Liver (tissue), 9 donors: Measurements from ENCODE around the gene RGS12. TPM values are rescaled to one million over a fixed set of nuclear protein-coding genes. Genes with fewer than 3 reads are reported as not detected.
A peak's percentile ranks its signal among the peaks of the same experiment; 100 is the strongest.

ENCODE experiments used
- DNase-seq: peaks from one replicate; pipeline ENCODE4 v3.0.0-alpha.2; 2017; ENCODE audit warnings: low spot score
- H3K27ac ChIP-seq, 2 donors: one replicate each; pipeline ENCODE4 v1.7.0; 2013; ENCODE audit warnings: inconsistent platforms in 2 of 2, low read length in 2 of 2, control low read depth in 1 of 2, low read depth in 1 of 2, mild to moderate bottlenecking in 1 of 2
- H3K27me3 ChIP-seq, 4 donors: one replicate each; pipeline versions ENCODE4 v1.6.1 to v1.7.0; 2013; ENCODE audit warnings: low read length in 3 of 4, inconsistent platforms in 1 of 4, mild to moderate bottlenecking in 1 of 4, moderate library complexity in 1 of 4; ENCODE audit not compliant: control insufficient read depth in 4 of 4, insufficient read depth in 4 of 4
- H3K36me3 ChIP-seq, 4 donors: one replicate each; pipeline versions ENCODE4 v1.6.1 to v1.7.0; 2013; ENCODE audit warnings: low read length in 3 of 4, mild to moderate bottlenecking in 3 of 4, low read depth in 1 of 4, moderate library complexity in 1 of 4; ENCODE audit not compliant: control insufficient read depth in 4 of 4, insufficient read depth in 3 of 4
- H3K4me1 ChIP-seq, 4 donors: one replicate each; pipeline versions ENCODE4 v1.6.1 to v1.7.0; 2013; ENCODE audit warnings: low read length in 3 of 4, mild to moderate bottlenecking in 3 of 4, moderate library complexity in 1 of 4; ENCODE audit not compliant: control insufficient read depth in 4 of 4, insufficient read depth in 4 of 4
- H3K4me3 ChIP-seq, 3 donors: one replicate each; pipeline versions ENCODE4 v1.6.1 to v1.7.0; 2013; ENCODE audit warnings: low read length in 3 of 3, control low read depth in 1 of 3, low read depth in 1 of 3, mild to moderate bottlenecking in 1 of 3
- H3K9ac ChIP-seq, 2 donors: one replicate each; pipeline ENCODE4 v1.7.0; 2013; ENCODE audit warnings: low read length in 2 of 2, mild to moderate bottlenecking in 2 of 2, moderate library complexity in 2 of 2, control low read depth in 1 of 2, low read depth in 1 of 2
- H3K9me3 ChIP-seq, 4 donors: one replicate each; pipeline versions ENCODE4 v1.6.1 to v1.7.0; 2013; ENCODE audit warnings: low read length in 3 of 4; ENCODE audit not compliant: control insufficient read depth in 4 of 4
- CTCF ChIP-seq: fragments of 150-350 bp; IDR thresholded peaks from 2 replicates; pipeline ENCODE4 v1.5.1; 2017; ENCODE audit warnings: improper control_type of control experiment, low read depth, low read length; ENCODE audit not compliant: missing input control
- EGR1 ChIP-seq, 2 donors: IDR thresholded peaks; 2 replicates each; pipeline ENCODE4 v1.6.1; 2016 to 2018; ENCODE audit warnings: antibody characterized with exemption in 2 of 2, low read depth in 2 of 2
- FOXA1 ChIP-seq: IDR thresholded peaks from 2 replicates; pipeline ENCODE4 v1.6.1; 2016; ENCODE audit warnings: antibody characterized with exemption
- FOXA2 ChIP-seq: IDR thresholded peaks from 2 replicates; pipeline ENCODE4 v1.6.1; 2016; ENCODE audit warnings: antibody characterized with exemption
- GABPA ChIP-seq, 2 donors: IDR thresholded peaks in 1 of 2; conservative IDR thresholded peaks in 1 of 2; 2 replicates each; pipeline ENCODE4 v1.6.1; 2016; ENCODE audit warnings: antibody characterized with exemption in 2 of 2, mild to moderate bottlenecking in 1 of 2, moderate library complexity in 1 of 2
- HNF4A ChIP-seq, 2 donors: conservative IDR thresholded peaks; 2 replicates each; pipeline ENCODE4 v1.6.1; 2016; ENCODE audit warnings: antibody characterized with exemption in 2 of 2, mild to moderate bottlenecking in 2 of 2
- HNF4G ChIP-seq: IDR thresholded peaks from 2 replicates; pipeline ENCODE4 v1.6.1; 2016; ENCODE audit warnings: antibody characterized with exemption
- JUND ChIP-seq, 2 donors: IDR thresholded peaks; 2 replicates each; pipeline ENCODE4 v1.6.1; 2016; ENCODE audit warnings: antibody characterized with exemption in 2 of 2
- NR2F2 ChIP-seq: IDR thresholded peaks from 2 replicates; pipeline ENCODE4 v1.6.1; 2016; ENCODE audit warnings: antibody characterized with exemption
- RAD21 ChIP-seq, 2 donors: IDR thresholded peaks; 2 replicates each; pipeline ENCODE4 v1.6.1; 2016; ENCODE audit warnings: antibody characterized with exemption in 2 of 2, mild to moderate bottlenecking in 2 of 2
- RXRA ChIP-seq, 2 donors: IDR thresholded peaks; 2 replicates each; pipeline ENCODE4 v1.6.1; 2017 to 2018; ENCODE audit warnings: antibody characterized with exemption in 2 of 2, mild to moderate bottlenecking in 1 of 2
- SP1 ChIP-seq: IDR thresholded peaks from 2 replicates; pipeline ENCODE4 v1.6.1; 2018; ENCODE audit warnings: antibody characterized with exemption, mild to moderate bottlenecking
- TAF1 ChIP-seq: conservative IDR thresholded peaks from 2 replicates; pipeline ENCODE4 v1.6.1; 2016; ENCODE audit warnings: antibody characterized with exemption, mild to moderate bottlenecking
- YY1 ChIP-seq: IDR thresholded peaks from 2 replicates; pipeline ENCODE4 v1.6.1; 2016; ENCODE audit warnings: antibody characterized with exemption, mild to moderate bottlenecking
- WGBS: extraction: QIAGEN DNeasy Blood & Tissue Kit; methylation state at CpG from one replicate; pipeline ENCODE4 v1.1.7; 2013; 5-methylcytosine and 5-hydroxymethylcytosine counted together
- polyA plus RNA-seq, 2 donors: library from polyadenylated mRNA; stranded (reverse) in 1 of 2; unstranded in 1 of 2; fragments of 200-250 nt in 1 of 2; fragments of >200 nt in 1 of 2; fragmentation: Nextera tagmentation in 1 of 2; extraction: Ambion mirVana in 1 of 2; gene quantifications; one replicate each; pipeline versions ENCODE4 v1.2.1 to v1.2.3, GENCODE V29; 2013 to 2015
- total RNA-seq, 2 donors: library from RNA; depleted of rRNA; stranded (reverse); fragments of >200 nt; gene quantifications; one replicate each; pipeline ENCODE4 v1.2.3, GENCODE V29; 2014
- TF ChIP-seq, protein P1 (sequence below): IDR thresholded peaks from 2 replicates; pipeline ENCODE4 v1.6.1; 2016; ENCODE audit warnings: antibody characterized with exemption, mild to moderate bottlenecking
- TF ChIP-seq, protein P2 (sequence below): IDR thresholded peaks from 2 replicates; pipeline ENCODE4 v1.6.1; 2016; ENCODE audit warnings: antibody characterized with exemption
- TF ChIP-seq, protein P3 (sequence below): IDR thresholded peaks from 2 replicates; pipeline ENCODE4 v1.6.1; 2016; ENCODE audit warnings: antibody characterized with exemption
- TF ChIP-seq, protein P4 (sequence below): IDR thresholded peaks from 2 replicates; pipeline ENCODE4 v1.6.1; 2016; ENCODE audit warnings: antibody characterized with exemption
- donor health status: healthy.
- donor health status: healthy.
- donor health status: healthy.
- donor health status: healthy.
- donor health status: healthy.

Gene RGS12
- total and polyA plus RNA-seq, 4 donors = 6.4 to 23.2 (median 11.5) TPM

- Histone ChIP-seq H3K27me3 (no peaks in the 10 kb centered on the region), H3K9me3 (no peaks in the 10 kb centered on the region), H3K9ac (no peak overlapping the region), H3K4me3 (no peak overlapping the region), H3K4me1 (peaks cover 2 to 18% (median 10%) of the 10 kb centered on the region in 4 donors), H3K27ac (no peak overlapping the region), H3K36me3 (no peaks in the 10 kb centered on the region)
- no peak for TF ChIP-seq NR2F2
- no peak for TF ChIP-seq RXRA (IDR thresholded peaks at IDR 0.05)
- TF ChIP-seq, protein P1, sequence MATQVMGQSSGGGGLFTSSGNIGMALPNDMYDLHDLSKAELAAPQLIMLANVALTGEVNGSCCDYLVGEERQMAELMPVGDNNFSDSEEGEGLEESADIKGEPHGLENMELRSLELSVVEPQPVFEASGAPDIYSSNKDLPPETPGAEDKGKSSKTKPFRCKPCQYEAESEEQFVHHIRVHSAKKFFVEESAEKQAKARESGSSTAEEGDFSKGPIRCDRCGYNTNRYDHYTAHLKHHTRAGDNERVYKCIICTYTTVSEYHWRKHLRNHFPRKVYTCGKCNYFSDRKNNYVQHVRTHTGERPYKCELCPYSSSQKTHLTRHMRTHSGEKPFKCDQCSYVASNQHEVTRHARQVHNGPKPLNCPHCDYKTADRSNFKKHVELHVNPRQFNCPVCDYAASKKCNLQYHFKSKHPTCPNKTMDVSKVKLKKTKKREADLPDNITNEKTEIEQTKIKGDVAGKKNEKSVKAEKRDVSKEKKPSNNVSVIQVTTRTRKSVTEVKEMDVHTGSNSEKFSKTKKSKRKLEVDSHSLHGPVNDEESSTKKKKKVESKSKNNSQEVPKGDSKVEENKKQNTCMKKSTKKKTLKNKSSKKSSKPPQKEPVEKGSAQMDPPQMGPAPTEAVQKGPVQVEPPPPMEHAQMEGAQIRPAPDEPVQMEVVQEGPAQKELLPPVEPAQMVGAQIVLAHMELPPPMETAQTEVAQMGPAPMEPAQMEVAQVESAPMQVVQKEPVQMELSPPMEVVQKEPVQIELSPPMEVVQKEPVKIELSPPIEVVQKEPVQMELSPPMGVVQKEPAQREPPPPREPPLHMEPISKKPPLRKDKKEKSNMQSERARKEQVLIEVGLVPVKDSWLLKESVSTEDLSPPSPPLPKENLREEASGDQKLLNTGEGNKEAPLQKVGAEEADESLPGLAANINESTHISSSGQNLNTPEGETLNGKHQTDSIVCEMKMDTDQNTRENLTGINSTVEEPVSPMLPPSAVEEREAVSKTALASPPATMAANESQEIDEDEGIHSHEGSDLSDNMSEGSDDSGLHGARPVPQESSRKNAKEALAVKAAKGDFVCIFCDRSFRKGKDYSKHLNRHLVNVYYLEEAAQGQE = no peak
- TF ChIP-seq JUND (IDR thresholded peaks at IDR 0.05) = no peak
- TF ChIP-seq SP1 = no peak
- TF ChIP-seq TAF1 = no peak
- WGBS = 96% methylated on average over 8 of the region's 8 CpGs
- DNase-seq = no peak
Measured at GRCh38 chr4:3296651-3297050, 3.8 kb downstream of the RGS12 start.

DNA sequence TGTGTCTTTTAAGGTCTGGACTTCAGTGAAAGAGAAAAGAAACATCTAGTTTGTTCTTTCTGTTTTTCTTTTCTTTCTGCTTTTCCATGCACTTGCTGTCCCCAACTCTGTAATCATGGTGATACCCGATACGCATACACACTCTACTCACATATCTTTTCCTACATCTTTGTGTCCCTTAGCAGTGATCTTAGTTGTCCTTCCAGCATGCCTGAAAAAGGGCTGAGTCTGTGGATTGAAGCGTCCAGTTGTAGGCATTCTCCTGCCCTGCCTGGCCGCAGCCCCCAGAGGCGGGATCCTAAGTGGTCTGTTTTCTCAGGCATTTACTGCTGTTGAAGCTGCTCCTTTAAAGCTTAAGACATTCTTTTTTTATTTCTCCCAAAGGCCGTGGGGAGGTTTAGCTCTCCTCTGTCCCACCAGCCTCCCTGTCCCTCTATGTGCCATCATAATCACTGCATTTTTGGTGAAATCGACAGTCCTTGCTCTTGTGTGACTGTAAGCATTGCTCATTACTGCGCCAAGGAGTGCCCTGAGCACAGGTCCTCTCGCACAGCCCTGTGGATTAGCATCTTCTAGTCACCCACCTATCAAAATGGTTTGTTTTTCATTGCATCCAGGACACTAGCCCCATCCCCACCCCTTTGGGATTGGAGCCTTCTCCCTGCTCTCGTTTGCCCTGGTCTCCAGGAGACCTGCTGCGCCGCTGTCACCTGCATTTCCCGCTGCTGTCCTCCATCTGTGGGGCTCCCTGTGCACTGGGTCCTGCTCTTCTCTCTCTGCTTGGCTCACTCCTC is 4.4 kb downstream of the RGS12 start:
- Histone ChIP-seq H3K4me3 (no peak overlapping the region), H3K9me3 (no peaks in the 10 kb centered on the region), H3K36me3 (no peaks in the 10 kb centered on the region), H3K27me3 (no peaks in the 10 kb centered on the region), H3K9ac (no peak overlapping the region), H3K27ac (no peak overlapping the region), H3K4me1 (peaks cover 0 to 14% (median 7%) of the 10 kb centered on the region in 4 donors)
- TF ChIP-seq, protein P2, sequence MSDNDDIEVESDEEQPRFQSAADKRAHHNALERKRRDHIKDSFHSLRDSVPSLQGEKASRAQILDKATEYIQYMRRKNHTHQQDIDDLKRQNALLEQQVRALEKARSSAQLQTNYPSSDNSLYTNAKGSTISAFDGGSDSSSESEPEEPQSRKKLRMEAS = no peak
- TF ChIP-seq CTCF (no peak), GABPA (IDR thresholded peaks at IDR 0.05 in 1 of 2, conservative IDR thresholded peaks at IDR 0.05 in 1 of 2) (no peak), HNF4A (conservative IDR thresholded peaks at IDR 0.05) (no peak), YY1 (no peak), SP1 (no peak), FOXA1 (no peak), RAD21 (IDR thresholded peaks at IDR 0.05) (no peak), FOXA2 (no peak), NR2F2 (no peak), HNF4G (no peak), RXRA (IDR thresholded peaks at IDR 0.05) (no peak), TAF1 (no peak), JUND (IDR thresholded peaks at IDR 0.05) (no peak), EGR1 (IDR thresholded peaks at IDR 0.05; ENCODE audit: low read depth in 2 of 2) (no peak)
- TF ChIP-seq, protein P1 = no peak
- TF ChIP-seq, protein P3, sequence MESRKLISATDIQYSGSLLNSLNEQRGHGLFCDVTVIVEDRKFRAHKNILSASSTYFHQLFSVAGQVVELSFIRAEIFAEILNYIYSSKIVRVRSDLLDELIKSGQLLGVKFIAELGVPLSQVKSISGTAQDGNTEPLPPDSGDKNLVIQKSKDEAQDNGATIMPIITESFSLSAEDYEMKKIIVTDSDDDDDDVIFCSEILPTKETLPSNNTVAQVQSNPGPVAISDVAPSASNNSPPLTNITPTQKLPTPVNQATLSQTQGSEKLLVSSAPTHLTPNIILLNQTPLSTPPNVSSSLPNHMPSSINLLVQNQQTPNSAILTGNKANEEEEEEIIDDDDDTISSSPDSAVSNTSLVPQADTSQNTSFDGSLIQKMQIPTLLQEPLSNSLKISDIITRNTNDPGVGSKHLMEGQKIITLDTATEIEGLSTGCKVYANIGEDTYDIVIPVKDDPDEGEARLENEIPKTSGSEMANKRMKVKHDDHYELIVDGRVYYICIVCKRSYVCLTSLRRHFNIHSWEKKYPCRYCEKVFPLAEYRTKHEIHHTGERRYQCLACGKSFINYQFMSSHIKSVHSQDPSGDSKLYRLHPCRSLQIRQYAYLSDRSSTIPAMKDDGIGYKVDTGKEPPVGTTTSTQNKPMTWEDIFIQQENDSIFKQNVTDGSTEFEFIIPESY = no peak
- TF ChIP-seq, protein P4, sequence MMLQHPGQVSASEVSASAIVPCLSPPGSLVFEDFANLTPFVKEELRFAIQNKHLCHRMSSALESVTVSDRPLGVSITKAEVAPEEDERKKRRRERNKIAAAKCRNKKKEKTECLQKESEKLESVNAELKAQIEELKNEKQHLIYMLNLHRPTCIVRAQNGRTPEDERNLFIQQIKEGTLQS = no peak
- 97% methylated on average over 13 of the region's 13 CpGs for WGBS
- DNase-seq = peak; percentile 19
